A673 (cell line): ENCODE results near the gene DDX54.

Source experiments
- EZH2 ChIP-seq: fragments of 200-600 bp; sonication (generic); IDR thresholded peaks from 2 replicates; pipeline ENCODE4 v1.6.1; 2017; ENCODE audit warnings: borderline replicate concordance, low read depth, mild to moderate bottlenecking, mixed read lengths, antibody characterized with exemption, low read length; ENCODE audit not compliant: poor library complexity, severe bottlenecking
- TF ChIP-seq, protein P1 (sequence below): fragments of 300-800, 200-600 bp; sonication (generic); conservative IDR thresholded peaks from 2 replicates; pipeline ENCODE4 v1.5.1; 2017; ENCODE audit warnings: low read depth, mild to moderate bottlenecking, antibody characterized with exemption, low read length, moderate library complexity, mixed read lengths

DNA sequence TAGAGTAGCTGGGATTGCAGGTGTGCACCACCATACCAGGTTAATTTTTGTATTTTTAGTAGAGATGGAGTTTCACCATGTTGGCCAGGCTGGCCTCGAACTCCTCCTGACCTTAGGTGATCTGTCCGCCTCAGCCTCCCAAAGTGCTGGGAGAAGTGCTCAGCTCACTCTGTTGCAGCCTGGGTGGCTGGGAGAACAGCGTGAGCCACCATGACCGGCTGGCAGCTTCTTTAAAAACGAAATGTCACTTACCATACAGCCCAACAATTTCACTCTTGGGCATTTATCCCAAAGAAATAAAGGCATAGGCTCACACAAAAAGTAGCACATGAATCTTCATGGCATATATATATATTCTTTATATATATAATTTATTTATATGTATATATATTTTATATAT, 40.5 kb downstream of the DDX54 start:
- TF ChIP-seq, protein P1, sequence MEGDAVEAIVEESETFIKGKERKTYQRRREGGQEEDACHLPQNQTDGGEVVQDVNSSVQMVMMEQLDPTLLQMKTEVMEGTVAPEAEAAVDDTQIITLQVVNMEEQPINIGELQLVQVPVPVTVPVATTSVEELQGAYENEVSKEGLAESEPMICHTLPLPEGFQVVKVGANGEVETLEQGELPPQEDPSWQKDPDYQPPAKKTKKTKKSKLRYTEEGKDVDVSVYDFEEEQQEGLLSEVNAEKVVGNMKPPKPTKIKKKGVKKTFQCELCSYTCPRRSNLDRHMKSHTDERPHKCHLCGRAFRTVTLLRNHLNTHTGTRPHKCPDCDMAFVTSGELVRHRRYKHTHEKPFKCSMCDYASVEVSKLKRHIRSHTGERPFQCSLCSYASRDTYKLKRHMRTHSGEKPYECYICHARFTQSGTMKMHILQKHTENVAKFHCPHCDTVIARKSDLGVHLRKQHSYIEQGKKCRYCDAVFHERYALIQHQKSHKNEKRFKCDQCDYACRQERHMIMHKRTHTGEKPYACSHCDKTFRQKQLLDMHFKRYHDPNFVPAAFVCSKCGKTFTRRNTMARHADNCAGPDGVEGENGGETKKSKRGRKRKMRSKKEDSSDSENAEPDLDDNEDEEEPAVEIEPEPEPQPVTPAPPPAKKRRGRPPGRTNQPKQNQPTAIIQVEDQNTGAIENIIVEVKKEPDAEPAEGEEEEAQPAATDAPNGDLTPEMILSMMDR: no peak
- no peak for TF ChIP-seq EZH2
